ENCODE data around the gene LAMTOR3.

DNA sequence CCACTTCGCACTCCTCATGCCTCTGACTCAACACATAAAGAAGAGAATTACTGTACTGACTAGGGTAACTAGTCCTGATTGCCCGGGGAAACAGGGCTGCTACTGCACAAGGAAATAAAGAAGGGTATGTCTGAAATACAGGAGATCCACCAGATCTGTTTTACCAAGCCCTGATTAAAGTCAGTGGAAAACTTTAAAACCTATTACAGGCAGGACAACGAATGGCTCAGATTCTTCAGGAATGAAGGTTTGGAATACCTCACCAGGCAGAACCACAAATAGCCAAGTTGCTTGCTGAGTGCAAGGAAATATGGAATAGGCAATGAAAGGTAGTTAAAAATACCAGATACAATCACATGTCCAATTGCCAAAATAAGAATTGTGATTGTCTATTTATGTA lies 17.3 kb downstream of the LAMTOR3 start:
- TF ChIP-seq POLR2A (IDR thresholded peaks at IDR 0.05), result no peak
- TF ChIP-seq, protein P1, sequence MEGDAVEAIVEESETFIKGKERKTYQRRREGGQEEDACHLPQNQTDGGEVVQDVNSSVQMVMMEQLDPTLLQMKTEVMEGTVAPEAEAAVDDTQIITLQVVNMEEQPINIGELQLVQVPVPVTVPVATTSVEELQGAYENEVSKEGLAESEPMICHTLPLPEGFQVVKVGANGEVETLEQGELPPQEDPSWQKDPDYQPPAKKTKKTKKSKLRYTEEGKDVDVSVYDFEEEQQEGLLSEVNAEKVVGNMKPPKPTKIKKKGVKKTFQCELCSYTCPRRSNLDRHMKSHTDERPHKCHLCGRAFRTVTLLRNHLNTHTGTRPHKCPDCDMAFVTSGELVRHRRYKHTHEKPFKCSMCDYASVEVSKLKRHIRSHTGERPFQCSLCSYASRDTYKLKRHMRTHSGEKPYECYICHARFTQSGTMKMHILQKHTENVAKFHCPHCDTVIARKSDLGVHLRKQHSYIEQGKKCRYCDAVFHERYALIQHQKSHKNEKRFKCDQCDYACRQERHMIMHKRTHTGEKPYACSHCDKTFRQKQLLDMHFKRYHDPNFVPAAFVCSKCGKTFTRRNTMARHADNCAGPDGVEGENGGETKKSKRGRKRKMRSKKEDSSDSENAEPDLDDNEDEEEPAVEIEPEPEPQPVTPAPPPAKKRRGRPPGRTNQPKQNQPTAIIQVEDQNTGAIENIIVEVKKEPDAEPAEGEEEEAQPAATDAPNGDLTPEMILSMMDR (IDR thresholded peaks at IDR 0.05), result no peak
